A549 (cell line): ENCODE data around the gene CLMN.

Source experiments
- BCL3 ChIP-seq: fragments of >200 bp; sonication (Bioruptor Twin); formaldehyde crosslinking; IDR thresholded peaks from 3 replicates; pipeline ENCODE4 v1.6.1; 2016
- CEBPB ChIP-seq, 2 experiments: fragments of >200 bp in 1 of 2; sonication (Bioruptor Twin) in 1 of 2; formaldehyde crosslinking in 1 of 2; IDR thresholded peaks; 2 replicates each; pipeline ENCODE4 v1.6.1; 2012 to 2016
- CHD2 ChIP-seq: fragments of 150-350 bp; IDR thresholded peaks from 2 replicates; pipeline ENCODE4 v1.6.1; 2014; ENCODE audit warnings: low read length; ENCODE audit not compliant: partially characterized antibody
- EP300 ChIP-seq, 2 experiments: fragments of >200 bp; sonication (Bioruptor Twin); formaldehyde crosslinking; IDR thresholded peaks; 2 replicates in 1 of 2; 3 replicates in 1 of 2; pipeline ENCODE4 v1.6.1; 2016 to 2017
- HDAC2 ChIP-seq: fragments of 200-600 bp; sonication (generic); IDR thresholded peaks from 2 replicates; pipeline ENCODE4 v1.6.1; 2016
- JUN ChIP-seq, 2 experiments: fragments of >200 bp; sonication (Bioruptor Twin); formaldehyde crosslinking; IDR thresholded peaks; 2 replicates in 1 of 2; 3 replicates in 1 of 2; pipeline ENCODE4 v1.6.1; 2016 to 2017
- MAZ ChIP-seq: fragments of 150-350 bp; IDR thresholded peaks from 2 replicates; pipeline ENCODE4 v1.6.1; 2014; ENCODE audit warnings: antibody characterized with exemption, low read depth, low read length, borderline replicate concordance
- TF ChIP-seq, protein P1 (sequence below): fragments of >200 bp; sonication (Bioruptor Twin); formaldehyde crosslinking; IDR thresholded peaks from 3 replicates; pipeline ENCODE4 v1.5.1; 2016

DNA sequence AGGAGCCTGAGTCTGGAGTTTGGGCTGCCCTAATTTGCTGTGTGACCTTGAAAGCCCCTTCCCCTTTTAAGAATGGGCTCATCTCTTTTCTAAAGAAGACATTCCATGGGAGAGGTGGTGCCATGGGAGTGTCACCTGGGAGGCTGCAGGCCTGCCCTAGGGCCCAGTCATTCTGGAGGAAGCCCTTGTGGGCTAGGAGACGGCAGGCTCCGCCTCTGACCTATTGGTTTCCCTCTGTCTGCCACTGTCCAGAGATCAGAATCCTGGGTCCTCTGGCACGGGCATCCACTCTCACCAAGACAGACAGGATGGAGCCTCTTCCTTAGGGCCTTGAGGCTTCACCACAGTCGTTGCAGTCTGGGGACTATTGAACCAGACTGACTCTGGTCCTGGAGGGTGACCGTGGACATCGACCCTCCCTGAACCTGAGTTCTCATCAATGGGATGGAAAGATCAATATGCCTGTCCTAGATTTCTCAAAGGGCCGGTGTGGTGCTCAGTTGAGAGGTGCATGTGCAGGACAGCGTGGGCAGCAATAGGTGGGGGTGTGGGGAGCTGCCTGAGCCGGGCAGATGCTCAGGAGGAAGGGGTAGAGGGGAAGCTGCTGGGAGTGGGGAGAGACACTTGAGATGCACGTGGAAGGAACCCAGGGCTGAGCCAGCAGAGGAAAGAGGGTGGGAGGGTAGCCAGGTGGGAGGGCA is 12.2 kb upstream of the CLMN start:
- TF ChIP-seq CEBPB (IDR thresholded peaks at IDR 0.05): no peak
- TF ChIP-seq HDAC2: no peak
- TF ChIP-seq, protein P1, sequence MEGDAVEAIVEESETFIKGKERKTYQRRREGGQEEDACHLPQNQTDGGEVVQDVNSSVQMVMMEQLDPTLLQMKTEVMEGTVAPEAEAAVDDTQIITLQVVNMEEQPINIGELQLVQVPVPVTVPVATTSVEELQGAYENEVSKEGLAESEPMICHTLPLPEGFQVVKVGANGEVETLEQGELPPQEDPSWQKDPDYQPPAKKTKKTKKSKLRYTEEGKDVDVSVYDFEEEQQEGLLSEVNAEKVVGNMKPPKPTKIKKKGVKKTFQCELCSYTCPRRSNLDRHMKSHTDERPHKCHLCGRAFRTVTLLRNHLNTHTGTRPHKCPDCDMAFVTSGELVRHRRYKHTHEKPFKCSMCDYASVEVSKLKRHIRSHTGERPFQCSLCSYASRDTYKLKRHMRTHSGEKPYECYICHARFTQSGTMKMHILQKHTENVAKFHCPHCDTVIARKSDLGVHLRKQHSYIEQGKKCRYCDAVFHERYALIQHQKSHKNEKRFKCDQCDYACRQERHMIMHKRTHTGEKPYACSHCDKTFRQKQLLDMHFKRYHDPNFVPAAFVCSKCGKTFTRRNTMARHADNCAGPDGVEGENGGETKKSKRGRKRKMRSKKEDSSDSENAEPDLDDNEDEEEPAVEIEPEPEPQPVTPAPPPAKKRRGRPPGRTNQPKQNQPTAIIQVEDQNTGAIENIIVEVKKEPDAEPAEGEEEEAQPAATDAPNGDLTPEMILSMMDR: no peak
- no peak for TF ChIP-seq EP300 (IDR thresholded peaks at IDR 0.05)
- TF ChIP-seq CHD2: no peak
- no peak for TF ChIP-seq BCL3
- no peak for TF ChIP-seq MAZ
- no peak for TF ChIP-seq JUN (IDR thresholded peaks at IDR 0.05)
